BLaER1 (cell line): Measurements from ENCODE around the gene NPAS3.

Source experiments
- H3K27ac ChIP-seq: shearing (Covaris generic); formaldehyde crosslinking; 2 replicates; pipeline ENCODE4 v1.8.1; 2022
- H3K27me3 ChIP-seq: shearing (Covaris generic); formaldehyde crosslinking; 2 replicates; pipeline ENCODE4 v1.8.1; 2022
- H3K36me3 ChIP-seq: shearing (Covaris generic); formaldehyde crosslinking; 2 replicates; pipeline ENCODE4 v1.8.1; 2022
- H3K4me1 ChIP-seq: shearing (Covaris generic); formaldehyde crosslinking; 2 replicates; pipeline ENCODE4 v1.8.1; 2022
- H3K4me2 ChIP-seq: shearing (Covaris generic); formaldehyde crosslinking; 2 replicates; pipeline ENCODE4 v1.8.1; 2022
- H3K4me3 ChIP-seq: shearing (Covaris generic); formaldehyde crosslinking; 2 replicates; pipeline ENCODE4 v1.8.1; 2022
- H3K9ac ChIP-seq: shearing (Covaris generic); formaldehyde crosslinking; 2 replicates; pipeline ENCODE4 v1.8.1; 2022
- H3K9me3 ChIP-seq: shearing (Covaris generic); formaldehyde crosslinking; 2 replicates; pipeline ENCODE4 v1.8.1; 2022
- H4K20me1 ChIP-seq: shearing (Covaris generic); formaldehyde crosslinking; 2 replicates; pipeline ENCODE4 v1.8.1; 2022
- Cebpa-rat ChIP-seq: shearing (Covaris generic); IDR thresholded peaks from 2 replicates; pipeline ENCODE4 v1.8.1; 2022

NPAS3 gene

DNA sequence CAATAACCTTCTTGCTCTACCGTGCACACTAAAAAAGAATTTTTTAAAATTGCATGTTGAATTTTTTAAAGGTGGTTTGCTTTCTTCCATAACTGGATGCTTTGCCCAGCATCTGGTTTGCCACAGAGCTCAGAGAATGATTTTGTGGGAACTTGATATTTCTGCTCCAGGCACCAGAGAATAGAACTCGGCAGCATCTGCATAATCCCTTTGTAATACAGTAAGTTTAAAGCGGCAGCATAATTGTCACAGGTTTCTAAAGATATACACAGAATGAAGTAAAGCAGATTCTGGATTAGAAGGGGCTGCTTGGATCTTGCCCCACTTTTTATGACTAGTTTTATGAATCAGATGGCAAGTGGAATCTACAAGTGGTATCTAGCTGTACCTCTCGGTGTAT lies 352.0 kb downstream of the NPAS3 start:
- Histone ChIP-seq H4K20me1 (no peaks in the 10 kb centered on the region), H3K27ac (no peak overlapping the region), H3K27me3 (no peaks in the 10 kb centered on the region), H3K4me3 (no peak overlapping the region), H3K4me1 (peaks cover 11% of the 10 kb centered on the region), H3K9me3 (no peaks in the 10 kb centered on the region), H3K36me3 (no peaks in the 10 kb centered on the region), H3K4me2 (peak overlapping the region; percentile 18), H3K9ac (no peak overlapping the region)
- TF ChIP-seq Cebpa-rat: no peak

DNA sequence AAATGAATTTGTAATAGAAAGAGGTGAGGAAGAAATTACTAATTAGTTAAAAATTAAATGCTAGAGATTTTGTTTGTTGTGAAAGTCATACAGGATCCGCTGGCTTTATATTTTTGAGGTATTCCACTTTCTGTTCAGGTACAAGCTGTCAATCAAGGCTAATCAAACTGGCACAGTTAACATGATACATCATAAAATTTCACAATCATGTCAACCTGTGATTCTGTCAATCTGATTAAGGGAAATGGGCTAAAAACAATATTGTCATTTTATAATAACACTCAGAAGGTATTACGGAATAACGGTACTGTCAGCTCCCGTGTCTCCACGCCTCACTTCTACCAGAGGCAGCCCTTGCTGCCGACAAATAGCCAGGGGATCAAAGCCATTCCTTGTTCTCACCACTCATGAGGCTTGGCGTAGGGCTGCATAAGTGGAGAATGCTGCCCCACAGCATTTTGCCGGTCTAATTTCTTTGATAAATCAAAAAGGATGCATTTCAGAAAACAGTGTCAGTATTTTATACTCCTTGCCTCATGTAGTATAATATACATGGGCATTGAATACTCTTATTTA lies 352.9 kb downstream of the NPAS3 start:
- Histone ChIP-seq H3K9ac (no peak overlapping the region), H3K36me3 (no peaks in the 10 kb centered on the region), H3K9me3 (no peaks in the 10 kb centered on the region), H4K20me1 (no peaks in the 10 kb centered on the region), H3K27ac (no peak overlapping the region), H3K4me1 (peaks cover 11% of the 10 kb centered on the region), H3K4me3 (no peak overlapping the region), H3K4me2 (no peak overlapping the region), H3K27me3 (no peaks in the 10 kb centered on the region)
- TF ChIP-seq Cebpa-rat: no peak

DNA sequence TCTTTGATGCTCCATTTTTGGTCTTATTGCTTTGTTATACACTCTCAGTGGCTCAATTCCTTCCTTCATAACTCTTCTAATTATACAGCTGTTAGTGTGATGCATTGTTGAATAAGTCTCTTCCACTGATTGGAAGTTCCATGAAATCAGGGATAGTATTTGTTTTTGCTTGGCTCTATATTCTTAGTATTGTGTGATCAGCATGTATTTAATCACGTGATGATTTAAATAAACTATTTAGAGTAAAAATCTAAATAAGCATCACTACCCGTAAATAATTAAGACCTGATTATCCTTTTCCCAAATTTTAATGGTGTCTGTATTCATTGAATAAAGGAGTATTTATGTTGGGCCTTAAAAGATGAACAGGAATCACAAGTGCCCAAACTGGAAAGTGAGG lies 355.7 kb downstream of the NPAS3 start:
- H3K4me1 ChIP-seq: peaks cover 11% of the 10 kb centered on the region
- no peak overlapping the region for H3K4me3 ChIP-seq
- H3K9me3 ChIP-seq: no peaks in the 10 kb centered on the region
- H3K27ac ChIP-seq: no peak overlapping the region
- no peak overlapping the region for H3K9ac ChIP-seq
- TF ChIP-seq Cebpa-rat: no peak
- no peaks in the 10 kb centered on the region for H4K20me1 ChIP-seq
- no peaks in the 10 kb centered on the region for H3K27me3 ChIP-seq
- H3K4me2 ChIP-seq: no peak overlapping the region
- no peaks in the 10 kb centered on the region for H3K36me3 ChIP-seq

DNA sequence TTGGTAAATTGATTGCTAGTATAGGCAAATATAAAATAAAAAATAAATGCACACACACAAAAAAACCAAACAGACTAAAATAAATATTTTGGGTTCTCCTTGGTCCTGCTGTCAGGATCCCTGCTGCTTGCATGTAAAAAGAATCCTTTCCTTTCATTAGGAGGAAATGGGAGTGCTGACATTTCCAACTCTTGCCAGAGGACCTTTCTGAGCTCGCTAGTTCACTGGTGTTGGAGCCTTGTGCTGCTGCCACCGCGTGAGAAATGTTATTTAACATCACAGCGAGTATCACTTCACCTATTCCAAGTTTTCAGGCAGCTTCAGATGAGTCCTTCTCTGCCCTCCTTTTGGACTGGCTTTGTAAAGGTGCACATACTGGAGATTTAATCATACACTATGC lies 358.9 kb downstream of the NPAS3 start:
- H3K9me3 ChIP-seq: no peaks in the 10 kb centered on the region
- no peaks in the 10 kb centered on the region for H3K4me1 ChIP-seq
- no peak overlapping the region for H3K9ac ChIP-seq
- H4K20me1 ChIP-seq: no peaks in the 10 kb centered on the region
- H3K36me3 ChIP-seq: no peaks in the 10 kb centered on the region
- TF ChIP-seq Cebpa-rat: no peak
- H3K27ac ChIP-seq: no peak overlapping the region
- no peak overlapping the region for H3K4me3 ChIP-seq
- H3K4me2 ChIP-seq: no peak overlapping the region
- no peaks in the 10 kb centered on the region for H3K27me3 ChIP-seq

DNA sequence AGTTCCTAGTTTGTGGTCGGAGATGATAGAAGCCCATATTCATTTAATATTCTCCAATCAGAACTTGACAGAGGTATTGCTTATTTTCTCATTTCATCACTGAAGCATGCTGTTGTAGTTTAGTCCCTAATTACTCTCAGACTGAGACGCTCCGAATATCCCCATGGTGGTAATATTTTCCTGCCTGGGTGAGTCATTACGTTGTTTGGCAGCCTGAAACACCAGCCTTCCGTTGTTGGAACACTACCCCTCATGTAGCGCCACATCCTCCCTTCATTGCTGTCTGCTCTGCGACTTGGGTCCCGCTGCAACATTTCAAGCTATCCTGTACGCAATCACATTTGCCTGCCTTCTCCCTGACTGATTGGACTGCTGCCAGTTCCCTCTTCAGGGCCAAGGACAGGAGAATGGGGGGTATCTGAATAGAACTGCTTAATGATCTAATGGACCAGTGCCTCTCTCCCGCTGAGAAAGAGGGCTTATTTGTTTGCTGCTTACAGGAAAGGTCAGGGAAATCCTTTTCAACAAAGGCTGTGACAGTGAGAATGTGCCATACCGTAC lies 369.1 kb downstream of the NPAS3 start:
- Histone ChIP-seq H3K27ac (no peak overlapping the region), H3K27me3 (no peaks in the 10 kb centered on the region), H3K36me3 (no peaks in the 10 kb centered on the region), H3K4me1 (no peaks in the 10 kb centered on the region), H3K4me3 (no peak overlapping the region), H4K20me1 (no peaks in the 10 kb centered on the region), H3K9me3 (no peaks in the 10 kb centered on the region), H3K4me2 (no peak overlapping the region), H3K9ac (no peak overlapping the region)
- TF ChIP-seq Cebpa-rat: no peak

DNA sequence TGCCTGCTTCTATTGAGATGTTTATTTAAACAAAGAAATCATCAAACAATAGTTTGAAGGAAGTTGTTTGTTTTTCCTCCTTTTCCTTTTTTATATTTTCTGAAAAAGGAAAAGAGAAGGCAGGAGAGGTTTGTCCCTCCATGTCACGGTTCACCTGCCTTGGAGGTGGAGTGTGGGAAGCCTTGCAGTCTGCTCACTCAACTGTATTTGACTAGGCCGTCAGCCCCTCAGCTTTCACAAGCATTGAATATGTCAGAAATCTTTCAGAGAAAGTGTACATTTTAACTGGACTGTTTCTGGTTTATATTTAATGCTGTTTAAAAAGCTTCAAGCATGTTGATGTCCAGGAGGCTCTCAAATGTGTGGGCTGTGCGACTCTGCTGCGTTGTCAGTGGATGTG lies 370.4 kb downstream of the NPAS3 start:
- H3K4me3 ChIP-seq: no peak overlapping the region
- TF ChIP-seq Cebpa-rat: no peak
- H3K36me3 ChIP-seq: no peaks in the 10 kb centered on the region
- H3K9me3 ChIP-seq: no peaks in the 10 kb centered on the region
- no peak overlapping the region for H3K27ac ChIP-seq
- no peak overlapping the region for H3K4me2 ChIP-seq
- no peaks in the 10 kb centered on the region for H3K4me1 ChIP-seq
- H4K20me1 ChIP-seq: no peaks in the 10 kb centered on the region
- H3K9ac ChIP-seq: no peak overlapping the region
- no peaks in the 10 kb centered on the region for H3K27me3 ChIP-seq

DNA sequence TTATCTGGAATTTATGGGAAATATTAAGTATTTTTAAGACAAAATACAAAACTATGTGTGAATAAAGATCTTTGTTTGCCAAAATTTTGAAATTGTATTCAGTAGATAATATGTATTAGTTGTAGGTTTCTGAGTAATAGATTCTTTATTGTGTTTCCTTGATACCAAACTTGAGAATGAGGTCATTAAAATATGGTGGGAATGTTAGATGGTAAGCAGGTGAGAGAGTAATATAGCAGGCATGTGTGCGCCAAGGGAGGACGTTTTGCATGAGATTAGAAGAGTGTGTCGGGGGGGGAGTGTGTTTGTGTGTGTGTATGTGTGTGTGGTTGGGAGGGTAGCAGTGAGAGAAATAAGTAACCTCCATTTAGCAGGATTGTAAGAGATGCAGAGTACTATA lies 376.5 kb downstream of the NPAS3 start:
- H3K4me3 ChIP-seq: no peak overlapping the region
- no peaks in the 10 kb centered on the region for H3K27me3 ChIP-seq
- H3K36me3 ChIP-seq: no peaks in the 10 kb centered on the region
- no peak for TF ChIP-seq Cebpa-rat
- H4K20me1 ChIP-seq: no peaks in the 10 kb centered on the region
- H3K9me3 ChIP-seq: no peaks in the 10 kb centered on the region
- H3K9ac ChIP-seq: no peak overlapping the region
- H3K4me2 ChIP-seq: no peak overlapping the region
- H3K4me1 ChIP-seq: no peaks in the 10 kb centered on the region
- H3K27ac ChIP-seq: no peak overlapping the region

DNA sequence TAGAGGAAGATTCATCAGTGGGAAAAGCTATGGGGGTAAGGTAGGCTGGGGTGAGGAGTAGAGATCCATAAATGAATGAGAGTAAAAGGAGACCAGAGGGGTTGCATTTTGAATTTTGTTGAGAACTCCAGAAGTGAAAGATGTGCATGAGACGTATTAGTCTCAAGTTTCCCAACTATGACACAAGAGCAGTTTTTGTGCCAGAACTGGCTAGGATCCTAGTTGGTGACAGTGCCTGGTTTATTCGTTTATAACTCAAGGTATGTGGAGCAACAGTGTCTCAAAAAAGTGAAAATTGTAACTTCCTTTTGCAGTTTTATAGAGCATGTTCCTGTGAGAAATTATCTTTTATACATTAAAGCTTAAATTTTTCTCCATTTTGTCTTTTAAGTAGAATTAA lies 377.0 kb downstream of the NPAS3 start:
- Histone ChIP-seq H3K9ac (no peak overlapping the region), H3K27ac (no peak overlapping the region), H3K4me3 (no peak overlapping the region), H3K4me1 (no peaks in the 10 kb centered on the region), H3K36me3 (no peaks in the 10 kb centered on the region), H4K20me1 (no peaks in the 10 kb centered on the region), H3K9me3 (no peaks in the 10 kb centered on the region), H3K27me3 (no peaks in the 10 kb centered on the region), H3K4me2 (no peak overlapping the region)
- TF ChIP-seq Cebpa-rat: no peak

DNA sequence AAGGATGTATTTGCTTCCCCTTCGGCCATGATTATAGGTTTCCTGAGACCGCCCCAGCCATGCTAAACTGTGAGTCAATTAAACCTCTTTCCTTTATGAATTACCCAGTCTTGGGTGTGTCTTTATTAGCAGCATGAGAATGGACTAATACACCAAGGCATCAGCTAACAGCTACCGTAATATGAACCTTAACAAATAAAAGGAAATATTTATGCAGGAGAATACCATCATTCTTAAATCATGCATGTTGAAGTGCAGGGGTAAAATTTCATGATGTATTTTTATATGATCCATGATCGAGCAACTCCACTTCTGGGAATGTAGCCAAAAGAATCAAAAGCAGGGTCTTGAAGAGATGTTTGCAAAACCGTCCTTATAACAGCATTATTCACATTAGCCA lies 379.0 kb downstream of the NPAS3 start:
- no peaks in the 10 kb centered on the region for H3K36me3 ChIP-seq
- no peak overlapping the region for H3K4me2 ChIP-seq
- no peaks in the 10 kb centered on the region for H4K20me1 ChIP-seq
- H3K4me3 ChIP-seq: no peak overlapping the region
- no peak for TF ChIP-seq Cebpa-rat
- H3K9ac ChIP-seq: no peak overlapping the region
- no peaks in the 10 kb centered on the region for H3K27me3 ChIP-seq
- no peaks in the 10 kb centered on the region for H3K4me1 ChIP-seq
- no peaks in the 10 kb centered on the region for H3K9me3 ChIP-seq
- no peak overlapping the region for H3K27ac ChIP-seq

DNA sequence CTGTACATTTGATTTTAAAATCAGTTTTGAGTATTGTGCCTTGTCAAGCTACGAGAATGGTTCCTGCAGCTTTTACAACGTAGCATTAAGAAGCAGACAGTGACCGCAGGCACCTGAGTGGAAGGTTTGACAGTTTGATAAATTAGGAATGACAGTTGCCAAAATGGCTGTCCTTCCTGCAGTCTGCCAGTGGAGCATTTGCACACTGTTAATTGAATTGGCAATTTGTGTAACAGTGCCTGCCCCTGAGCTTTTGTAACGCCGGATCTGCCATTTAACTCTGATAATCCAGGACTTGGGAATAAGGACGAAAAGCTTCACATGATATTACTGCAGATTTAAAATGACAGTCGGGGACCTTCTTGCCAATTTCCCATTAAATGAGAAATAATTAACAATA lies 385.3 kb downstream of the NPAS3 start:
- Histone ChIP-seq H3K36me3 (no peaks in the 10 kb centered on the region), H3K9ac (no peak overlapping the region), H4K20me1 (no peaks in the 10 kb centered on the region), H3K9me3 (no peaks in the 10 kb centered on the region), H3K4me2 (no peak overlapping the region), H3K4me3 (no peak overlapping the region), H3K4me1 (no peaks in the 10 kb centered on the region), H3K27ac (no peak overlapping the region), H3K27me3 (no peaks in the 10 kb centered on the region)
- no peak for TF ChIP-seq Cebpa-rat
